Upper lobe of left lung (tissue), 6 donors: ENCODE data around the gene FAM98A. TPM values are rescaled to one million over a fixed set of nuclear protein-coding genes. Genes with fewer than 3 reads are reported as not detected.

ENCODE experiments used
- ATAC-seq, 2 donors: fragments of 200-7000 bp; cut with Tn5 transposase; one replicate each; pipeline ENCODE4 v1.9.1; 2022; ENCODE audit warnings: mild to moderate bottlenecking in 2 of 2, moderate library complexity in 2 of 2; ENCODE audit not compliant: low FRiP score in 2 of 2
- DNase-seq, 2 donors: peaks; one replicate each; pipeline ENCODE4 v3.0.0-alpha.2; 2019 to 2020
- H3K27ac ChIP-seq, 4 donors: fragments of 200-600 bp; sonication (generic); one replicate each; pipeline ENCODE4 v1.5.1; 2016 to 2019
- H3K27me3 ChIP-seq, 4 donors: fragments of 200-600 bp; sonication (generic); one replicate each; pipeline ENCODE4 v1.5.1; 2017 to 2019
- H3K36me3 ChIP-seq, 4 donors: fragments of 200-600 bp; sonication (generic); one replicate each; pipeline ENCODE4 v1.5.1; 2016 to 2019
- H3K4me1 ChIP-seq, 4 donors: fragments of 200-600 bp; sonication (generic); one replicate each; pipeline ENCODE4 v1.5.1; 2018 to 2019
- H3K4me3 ChIP-seq, 4 donors: fragments of 200-600 bp; sonication (generic); one replicate each; pipeline ENCODE4 v1.5.1; 2017 to 2019; ENCODE audit warnings: mild to moderate bottlenecking in 2 of 4, moderate library complexity in 1 of 4
- H3K9me3 ChIP-seq, 4 donors: fragments of 200-600 bp; sonication (generic); one replicate each; pipeline ENCODE4 v1.5.1; 2018 to 2019
- EP300 ChIP-seq, 4 donors: sonication (generic); formaldehyde crosslinking; IDR thresholded peaks; one replicate each; pipeline ENCODE4 v1.5.1; 2017; ENCODE audit warnings: antibody characterized with exemption in 4 of 4, control low read depth in 2 of 4
- POLR2A ChIP-seq, 4 donors: fragments of 450-650 bp; IDR thresholded peaks; one replicate each; pipeline ENCODE4 v1.5.1; 2016 to 2017; ENCODE audit warnings: antibody characterized with exemption in 4 of 4, mild to moderate bottlenecking in 2 of 4
- POLR2AphosphoS5 ChIP-seq, 2 donors: sonication (generic); formaldehyde crosslinking; IDR thresholded peaks; one replicate each; pipeline ENCODE4 v1.5.1; 2017; ENCODE audit warnings: antibody characterized with exemption in 2 of 2
- WGBS, 2 donors: methylation state at CpG; one replicate each; pipeline ENCODE4 v1.1.5; 2017 to 2018; 5-methylcytosine and 5-hydroxymethylcytosine counted together
- total RNA-seq, 6 donors: library from RNA; depleted of rRNA in 4 of 6; stranded (reverse); fragments of >200 nt in 4 of 6; gene quantifications; one replicate each; pipeline versions ENCODE4 v1.1.0 to v1.2.1, GENCODE V29; 2016 to 2021
- TF ChIP-seq, protein P1 (sequence below), 6 experiments: fragments of 450-650 bp in 4 of 6; fragments of 200-600 bp in 2 of 6; sonication (generic) in 2 of 6; IDR thresholded peaks; one replicate each; pipeline ENCODE4 v1.5.1; 2016 to 2019; ENCODE audit warnings: antibody characterized with exemption in 6 of 6
- donor health status: DM: no; HTN: no; CAD: no; lungs with moderate emphysema.
- donor health status: DM: no; HTN: yes; CAD: no; lungs with severe emphysema.

Gene FAM98A
- total RNA-seq, 6 donors from 2014 or later: 9.0 to 66.3 (median 26.4) TPM

DNA sequence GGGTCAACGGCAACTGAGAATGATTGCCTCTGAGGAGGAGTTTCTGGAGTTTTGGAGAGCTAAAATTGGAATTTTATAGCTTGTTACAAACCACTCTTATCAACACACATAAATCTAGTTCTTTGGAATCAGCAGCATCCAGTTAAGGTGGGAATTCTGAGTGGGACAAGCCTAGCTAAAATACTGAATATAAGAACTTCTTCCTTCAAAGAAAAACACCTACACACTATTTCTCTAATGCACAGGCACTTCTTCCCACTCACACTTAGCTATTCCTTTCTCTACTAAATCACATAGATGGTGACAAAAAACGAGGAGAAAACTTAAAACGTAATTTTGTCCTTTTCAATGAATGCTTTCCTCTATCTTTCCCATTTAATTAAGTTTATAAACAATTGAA, 43.4 kb downstream of the FAM98A start:
- H3K9me3 ChIP-seq: no peaks in the 10 kb centered on the region
- peaks cover 4 to 26% (median 23%) of the 10 kb centered on the region in 4 donors for H3K4me1 ChIP-seq
- no peak for DNase-seq
- 66 to 74% methylated on average over 3 of the region's 3 CpGs for WGBS, 2 donors
- TF ChIP-seq POLR2AphosphoS5 (IDR thresholded peaks at IDR 0.05) (no peak), POLR2A (IDR thresholded peaks at IDR 0.05) (no peak), EP300 (IDR thresholded peaks at IDR 0.05) (no peak)
- TF ChIP-seq, protein P1, sequence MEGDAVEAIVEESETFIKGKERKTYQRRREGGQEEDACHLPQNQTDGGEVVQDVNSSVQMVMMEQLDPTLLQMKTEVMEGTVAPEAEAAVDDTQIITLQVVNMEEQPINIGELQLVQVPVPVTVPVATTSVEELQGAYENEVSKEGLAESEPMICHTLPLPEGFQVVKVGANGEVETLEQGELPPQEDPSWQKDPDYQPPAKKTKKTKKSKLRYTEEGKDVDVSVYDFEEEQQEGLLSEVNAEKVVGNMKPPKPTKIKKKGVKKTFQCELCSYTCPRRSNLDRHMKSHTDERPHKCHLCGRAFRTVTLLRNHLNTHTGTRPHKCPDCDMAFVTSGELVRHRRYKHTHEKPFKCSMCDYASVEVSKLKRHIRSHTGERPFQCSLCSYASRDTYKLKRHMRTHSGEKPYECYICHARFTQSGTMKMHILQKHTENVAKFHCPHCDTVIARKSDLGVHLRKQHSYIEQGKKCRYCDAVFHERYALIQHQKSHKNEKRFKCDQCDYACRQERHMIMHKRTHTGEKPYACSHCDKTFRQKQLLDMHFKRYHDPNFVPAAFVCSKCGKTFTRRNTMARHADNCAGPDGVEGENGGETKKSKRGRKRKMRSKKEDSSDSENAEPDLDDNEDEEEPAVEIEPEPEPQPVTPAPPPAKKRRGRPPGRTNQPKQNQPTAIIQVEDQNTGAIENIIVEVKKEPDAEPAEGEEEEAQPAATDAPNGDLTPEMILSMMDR (IDR thresholded peaks at IDR 0.05): no peak
- no peak overlapping the region for H3K4me3 ChIP-seq
- H3K36me3 ChIP-seq: peaks cover 0 to 6% (median 0%) of the 10 kb centered on the region in 4 donors
- no peak for ATAC-seq
- peak overlapping the region in 3 of 4 donors; percentile 59 to 78 (median 73) for H3K27ac ChIP-seq
- H3K27me3 ChIP-seq: no peaks in the 10 kb centered on the region

GRCh38 chr2:33552758-33553461, 46.2 kb downstream of the FAM98A start:
- no peaks in the 10 kb centered on the region for H3K27me3 ChIP-seq
- no peaks in the 10 kb centered on the region for H3K9me3 ChIP-seq
- ATAC-seq (peak in 1 of 2 donors; percentile 41), DNase-seq (peak in 1 of 2 donors; percentile 35)
- peak overlapping the region in 3 of 4 donors; percentile 1 to 62 (median 27) for H3K27ac ChIP-seq
- H3K4me1 ChIP-seq: peaks cover 4 to 26% (median 23%) of the 10 kb centered on the region in 4 donors
- H3K4me3 ChIP-seq: no peak overlapping the region
- TF ChIP-seq EP300 (IDR thresholded peaks at IDR 0.05) (no peak), POLR2A (IDR thresholded peaks at IDR 0.05) (no peak), POLR2AphosphoS5 (IDR thresholded peaks at IDR 0.05) (no peak)
- TF ChIP-seq, protein P1 (IDR thresholded peaks at IDR 0.05): no peak
- H3K36me3 ChIP-seq: no peaks in the 10 kb centered on the region
- WGBS, 2 donors: 37 to 60% methylated on average over 1 of the region's 1 CpG

DNA sequence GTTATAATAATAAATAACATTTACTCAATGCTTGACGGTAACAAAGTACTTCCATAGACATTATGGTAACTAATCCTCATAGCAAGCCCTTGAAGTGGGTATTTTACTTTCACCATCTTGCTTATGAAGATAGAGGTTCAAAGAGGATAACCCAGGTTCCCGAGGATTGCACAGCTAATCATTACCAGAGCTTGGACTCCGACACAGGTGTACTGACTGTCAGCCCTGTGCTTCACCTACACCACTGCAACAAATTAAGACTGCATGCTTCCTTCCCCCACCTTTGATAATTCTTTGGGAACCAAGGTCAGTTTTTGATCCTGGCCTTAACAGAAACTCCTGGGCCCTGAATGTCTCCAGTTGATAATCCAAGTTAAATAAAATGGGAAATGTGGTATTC, 48.9 kb downstream of the FAM98A start:
- H3K27ac ChIP-seq: no peak overlapping the region
- no peak for DNase-seq
- no peak for ATAC-seq
- no peaks in the 10 kb centered on the region for H3K36me3 ChIP-seq
- peaks cover 4 to 22% (median 18%) of the 10 kb centered on the region in 4 donors for H3K4me1 ChIP-seq
- H3K4me3 ChIP-seq: no peak overlapping the region
- TF ChIP-seq, protein P1 (IDR thresholded peaks at IDR 0.05): no peak
- TF ChIP-seq EP300 (IDR thresholded peaks at IDR 0.05): no peak
- no peak for TF ChIP-seq POLR2A (IDR thresholded peaks at IDR 0.05)
- TF ChIP-seq POLR2AphosphoS5 (IDR thresholded peaks at IDR 0.05): no peak
- H3K27me3 ChIP-seq: no peaks in the 10 kb centered on the region
- 90 to 93% methylated on average over 3 of the region's 3 CpGs for WGBS, 2 donors
- H3K9me3 ChIP-seq: no peaks in the 10 kb centered on the region

GRCh38 chr2:33541243-33541642, 57.9 kb downstream of the FAM98A start:
- ATAC-seq: no peak
- WGBS, 2 donors: 64 to 70% methylated on average over 4 of the region's 4 CpGs

More at GRCh38 chr2:33541243-33541642, 57.9 kb downstream of the FAM98A start:
- Histone ChIP-seq H3K9me3 (peaks cover 0 to 5% (median 0%) of the 10 kb centered on the region in 4 donors), H3K4me3 (no peak overlapping the region), H3K36me3 (peaks cover 0 to 4% (median 0%) of the 10 kb centered on the region in 4 donors), H3K4me1 (no peaks in the 10 kb centered on the region), H3K27me3 (no peaks in the 10 kb centered on the region), H3K27ac (no peak overlapping the region)
- DNase-seq: no peak
- no peak for TF ChIP-seq EP300 (IDR thresholded peaks at IDR 0.05)
- no peak for TF ChIP-seq POLR2A (IDR thresholded peaks at IDR 0.05)
- TF ChIP-seq POLR2AphosphoS5 (IDR thresholded peaks at IDR 0.05): no peak
- TF ChIP-seq, protein P1 (IDR thresholded peaks at IDR 0.05): no peak
